Loucy (cell line): Measurements from ENCODE around the gene CELF5.

Experiments
- EZH2phosphoT487 ChIP-seq: fragments of 200-600 bp; IDR thresholded peaks from 2 replicates; pipeline ENCODE4 v1.6.1; 2018; ENCODE audit warnings: antibody characterized with exemption, mild to moderate bottlenecking, moderate library complexity, borderline replicate concordance
- TF ChIP-seq, protein P1 (sequence below): fragments of 200-600 bp; sonication (generic); conservative IDR thresholded peaks from 2 replicates; pipeline ENCODE4 v1.5.1; 2014; ENCODE audit warnings: mild to moderate bottlenecking, antibody characterized with exemption, low read length

- TF ChIP-seq, protein P1, sequence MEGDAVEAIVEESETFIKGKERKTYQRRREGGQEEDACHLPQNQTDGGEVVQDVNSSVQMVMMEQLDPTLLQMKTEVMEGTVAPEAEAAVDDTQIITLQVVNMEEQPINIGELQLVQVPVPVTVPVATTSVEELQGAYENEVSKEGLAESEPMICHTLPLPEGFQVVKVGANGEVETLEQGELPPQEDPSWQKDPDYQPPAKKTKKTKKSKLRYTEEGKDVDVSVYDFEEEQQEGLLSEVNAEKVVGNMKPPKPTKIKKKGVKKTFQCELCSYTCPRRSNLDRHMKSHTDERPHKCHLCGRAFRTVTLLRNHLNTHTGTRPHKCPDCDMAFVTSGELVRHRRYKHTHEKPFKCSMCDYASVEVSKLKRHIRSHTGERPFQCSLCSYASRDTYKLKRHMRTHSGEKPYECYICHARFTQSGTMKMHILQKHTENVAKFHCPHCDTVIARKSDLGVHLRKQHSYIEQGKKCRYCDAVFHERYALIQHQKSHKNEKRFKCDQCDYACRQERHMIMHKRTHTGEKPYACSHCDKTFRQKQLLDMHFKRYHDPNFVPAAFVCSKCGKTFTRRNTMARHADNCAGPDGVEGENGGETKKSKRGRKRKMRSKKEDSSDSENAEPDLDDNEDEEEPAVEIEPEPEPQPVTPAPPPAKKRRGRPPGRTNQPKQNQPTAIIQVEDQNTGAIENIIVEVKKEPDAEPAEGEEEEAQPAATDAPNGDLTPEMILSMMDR: no peak
- TF ChIP-seq EZH2phosphoT487: no peak
Observed at GRCh38 chr19:3183721-3184641, 40.5 kb upstream of the CELF5 start.
